C1 segment of cervical spinal cord (tissue), 14 donors: ENCODE measurements around the gene KRT16.
A peak's percentile ranks its signal among the peaks of the same experiment; 100 is the strongest.
"Not testable (repeated sequence)": the region's sequence is repeated elsewhere in the genome, so short reads cannot be mapped to it uniquely, and the experiment has no call there.

Source experiments
- DNase-seq, 14 donors: peaks; one replicate each; lab custom pipeline; 2025; lab: John Stamatoyannopoulos, UW

Gene KRT16

GRCh38 chr17:41583137-41584127, 29.1 kb downstream of the KRT16 start:
- DNase-seq, result no peak

- DNase-seq, result not testable (repeated sequence)
Measured at GRCh38 chr17:41582061-41582968, 30.3 kb downstream of the KRT16 start.

- DNase-seq, result no peak
Measured at GRCh38 chr17:41581366-41582060, 31.1 kb downstream of the KRT16 start.

DNA sequence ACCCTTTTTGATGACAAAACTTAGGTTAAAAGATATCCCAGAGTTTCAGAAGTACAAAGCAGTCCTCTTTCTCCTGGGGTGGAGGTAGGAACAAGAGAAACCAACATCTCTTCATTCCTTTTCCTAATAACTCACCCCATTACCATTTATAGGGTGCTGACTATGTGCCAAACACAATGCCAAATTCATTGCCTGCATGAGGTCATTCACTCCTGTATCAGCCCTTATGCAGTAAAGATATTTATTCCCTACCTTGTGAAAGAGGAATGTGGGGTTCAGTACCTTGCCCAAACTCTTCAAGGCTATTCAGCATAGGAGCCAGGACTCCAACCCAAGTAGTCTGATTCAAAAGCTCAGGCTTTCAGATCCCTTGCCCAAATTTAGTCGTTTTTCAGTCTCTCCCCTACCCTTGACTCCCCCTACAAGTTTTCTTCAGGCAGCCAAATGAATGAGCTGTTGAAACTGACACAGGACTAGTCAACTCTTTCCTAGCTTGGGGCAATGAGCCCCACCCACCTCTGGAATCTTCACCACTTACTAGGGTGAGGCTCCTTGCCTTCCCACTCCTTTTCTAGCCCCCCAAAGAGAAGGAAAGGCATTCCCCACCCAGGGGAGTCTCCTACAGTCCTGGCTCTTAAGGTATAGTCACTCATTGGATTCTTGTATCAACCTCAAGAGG, 31.7 kb downstream of the KRT16 start:
- no peak for DNase-seq

GRCh38 chr17:41580244-41580575, 32.4 kb downstream of the KRT16 start:
- no peak for DNase-seq

DNA sequence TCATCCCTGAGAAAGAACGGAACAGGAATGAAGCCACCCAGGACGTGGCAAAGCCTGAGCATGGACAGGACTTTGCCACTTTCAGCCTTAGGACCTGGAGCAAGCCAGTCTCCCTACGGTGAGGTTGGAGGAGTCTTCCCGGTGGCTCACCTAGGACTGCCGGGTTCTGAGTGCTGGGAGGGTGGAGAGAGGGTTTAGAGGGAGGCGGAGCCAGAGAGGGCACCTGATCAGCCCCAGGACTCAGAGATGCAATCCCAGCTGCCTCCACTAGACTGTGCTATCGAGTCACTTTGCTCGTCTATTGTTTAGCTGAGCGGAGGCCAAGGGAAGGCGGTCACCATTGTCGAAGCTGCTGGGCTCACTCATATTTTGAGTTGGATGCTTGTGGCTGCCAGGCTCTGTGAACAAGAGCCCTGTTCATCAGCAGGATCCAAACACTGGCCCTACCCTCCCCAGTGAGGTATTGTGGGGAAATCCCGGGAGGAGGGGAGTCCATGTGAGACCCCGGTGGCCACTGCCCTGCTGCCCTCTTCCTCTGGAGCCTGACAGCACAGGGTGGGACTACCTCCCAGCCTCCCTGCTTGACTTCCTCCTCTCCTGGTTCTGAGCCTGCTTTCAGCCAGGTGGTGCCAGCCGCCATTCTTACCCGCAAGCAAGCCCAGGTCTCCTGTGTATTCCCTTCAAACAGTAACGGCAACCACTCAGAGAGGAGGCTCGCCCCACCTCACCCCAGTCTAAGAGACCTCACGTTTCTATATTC, 32.9 kb downstream of the KRT16 start:
- DNase-seq, result peak in 9 of 14 donors; percentile 0 to 51 (median 21)

GRCh38 chr17:41578971-41579370, 33.6 kb downstream of the KRT16 start:
- no peak for DNase-seq

DNA sequence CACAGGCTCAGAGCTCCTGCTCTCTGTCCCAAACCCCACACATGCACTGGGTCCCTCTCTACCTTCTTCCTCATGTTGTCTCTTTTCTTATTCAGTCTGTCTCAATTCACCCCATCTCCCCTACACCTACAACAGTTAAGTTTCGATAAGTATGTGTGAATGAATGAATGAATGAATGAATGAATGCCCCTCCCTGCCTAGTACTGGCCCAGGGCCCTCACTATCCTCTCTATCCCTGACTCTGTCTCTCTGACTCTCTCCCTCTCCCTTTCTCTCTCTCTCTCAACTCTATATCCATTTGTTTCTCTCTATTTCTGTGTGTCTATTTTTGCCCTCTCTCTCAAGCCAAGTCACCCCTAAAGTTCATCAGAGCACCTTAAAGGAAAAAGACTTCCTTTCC, 34.0 kb downstream of the KRT16 start:
- DNase-seq, result no peak

DNA sequence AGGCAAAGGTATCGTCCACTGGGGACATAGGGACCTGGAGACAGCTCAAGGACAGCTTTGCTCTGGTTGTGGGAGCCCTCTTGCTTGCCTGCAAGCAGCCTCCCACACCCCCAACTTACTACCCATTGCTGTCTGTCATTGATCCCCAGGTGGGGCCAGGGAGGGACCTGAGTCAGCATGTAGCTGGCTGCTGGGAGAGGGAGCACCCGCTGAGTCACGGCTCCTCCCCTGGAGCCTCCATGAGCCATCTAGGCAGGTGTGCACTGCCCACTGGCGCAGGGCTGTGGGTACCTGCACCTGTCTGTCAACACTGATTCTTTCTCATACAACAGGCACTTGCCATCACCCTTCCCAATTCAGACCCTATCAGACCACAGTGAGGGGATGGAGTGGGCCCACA, 35.8 kb downstream of the KRT16 start:
- DNase-seq, result not testable (repeated sequence)

GRCh38 chr17:41575336-41575735, 37.2 kb downstream of the KRT16 start:
- no peak for DNase-seq

DNA sequence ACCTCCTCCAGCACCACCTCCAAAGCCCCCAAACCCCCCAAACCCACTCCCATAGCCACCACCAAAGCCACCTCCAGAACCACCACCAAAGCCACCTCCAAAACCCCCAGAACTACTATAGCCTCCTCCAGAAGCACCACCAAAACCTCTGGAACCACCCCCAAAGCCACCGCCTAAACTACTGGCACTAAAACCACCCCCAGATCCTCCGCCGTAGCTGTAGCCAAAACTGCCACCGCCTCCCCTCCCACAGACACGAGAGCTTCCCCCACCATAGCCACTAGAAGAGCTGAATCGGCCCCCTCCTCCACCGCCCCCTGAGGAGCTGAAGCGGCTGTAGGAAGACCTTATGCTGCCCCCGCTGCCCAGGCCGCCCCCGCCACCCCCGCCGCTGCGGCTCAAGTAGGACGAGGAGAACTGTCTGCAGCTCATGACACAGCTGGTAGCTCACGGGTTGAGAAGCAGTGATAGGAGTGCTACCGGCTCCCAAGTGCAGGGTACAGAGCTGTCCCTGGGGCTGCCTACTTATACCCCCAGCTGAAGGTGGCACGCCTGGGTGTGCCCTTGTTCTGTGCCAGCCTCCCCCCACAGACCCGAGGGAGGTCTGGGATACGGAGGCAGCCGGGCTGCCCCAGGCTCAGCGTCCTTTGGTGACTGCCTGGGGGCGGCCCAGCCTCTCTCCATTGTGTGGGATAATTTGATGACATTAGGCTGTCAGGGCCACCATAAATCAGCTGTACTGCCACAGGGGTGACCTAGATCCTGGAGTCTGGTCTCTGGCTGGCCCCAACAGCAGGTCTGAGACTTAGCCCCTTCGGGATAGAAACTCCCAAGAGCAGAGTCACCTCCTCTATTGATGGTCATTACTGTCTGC, 40.8 kb downstream of the KRT16 start, which contains the start of gene KRT9:
Gene KRT9 (minus strand): TSS at position 499 of the 874 bp plus-strand sequence. CDS start 67 bp downstream, at position 432.
- DNase-seq, result no peak

DNA sequence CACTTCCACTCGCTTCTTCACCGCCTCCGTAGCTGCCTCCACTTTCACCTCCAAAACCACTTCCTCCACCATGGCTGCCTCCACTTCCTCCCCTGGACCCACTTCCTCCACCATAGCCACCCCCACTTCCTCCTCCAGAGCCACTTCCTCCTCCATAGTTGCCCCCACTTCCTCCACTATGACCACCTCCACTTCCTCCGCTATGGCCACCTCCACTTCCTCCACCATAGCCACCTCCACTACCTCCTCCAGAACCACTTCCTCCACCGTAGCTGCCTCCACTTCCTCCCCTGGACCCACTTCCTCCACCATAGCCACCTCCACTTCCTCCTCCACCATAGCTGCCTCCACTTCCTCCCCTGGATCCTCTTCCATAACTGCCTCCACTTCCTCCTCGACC, 45.2 kb downstream of the KRT16 start:
- no peak for DNase-seq

DNA sequence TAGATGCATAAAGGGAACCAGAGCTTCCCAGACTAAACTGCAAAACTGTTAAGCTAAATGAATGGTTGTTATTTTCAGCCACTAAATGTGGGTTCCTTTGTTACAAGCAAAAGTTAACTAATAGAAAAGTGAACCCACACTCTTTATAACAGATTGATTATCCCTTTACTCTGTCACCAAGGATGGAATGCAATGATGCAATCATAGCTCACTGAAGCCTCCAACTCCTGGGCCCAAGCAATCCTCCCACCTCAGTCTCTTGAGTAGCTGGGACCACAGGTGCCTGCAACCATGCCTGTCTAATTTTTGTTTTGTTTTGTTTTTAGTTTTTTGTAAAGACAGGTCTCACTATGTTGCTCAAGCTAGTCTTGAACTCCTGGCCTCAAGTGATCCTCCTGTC, 47.2 kb downstream of the KRT16 start:
- DNase-seq, result no peak

DNA sequence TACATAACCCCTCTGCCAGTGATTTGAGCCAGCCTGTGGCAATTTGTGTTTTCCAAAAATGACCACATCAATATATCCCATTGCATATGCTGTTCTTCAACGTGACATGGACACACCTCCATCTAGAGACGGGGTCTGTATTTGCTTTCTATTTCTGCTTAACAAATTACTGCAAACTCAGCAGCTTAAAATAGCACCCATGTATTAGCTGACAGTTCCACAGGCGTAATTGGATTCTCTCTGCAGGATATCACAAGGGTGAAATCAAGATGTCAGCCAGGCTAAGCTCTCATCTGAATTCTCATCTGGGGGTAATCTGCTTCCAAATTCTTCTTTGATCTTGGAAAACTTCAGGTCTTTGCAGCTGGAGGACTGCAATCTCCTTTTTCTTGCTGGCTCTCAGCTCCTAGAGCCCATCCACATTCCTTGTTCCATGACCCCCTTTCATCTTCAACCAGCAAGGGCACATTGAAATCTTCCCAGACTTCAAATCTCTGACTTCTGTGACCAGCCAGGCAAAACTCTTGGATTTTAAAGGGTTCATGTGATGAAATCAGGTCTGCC, 48.9 kb downstream of the KRT16 start:
- DNase-seq, result no peak

- DNase-seq, result no peak
Measured at GRCh38 chr17:41561554-41561953, 51.0 kb downstream of the KRT16 start.
